Activated CD8-positive, alpha-beta T cell treated with anti-CD3 and anti-CD28 coated beads for 36 hours (primary cell): ENCODE measurements around the gene RNF212. TPM values are rescaled to one million over a fixed set of nuclear protein-coding genes. Genes with fewer than 3 reads are reported as not detected.

Experiments
- ATAC-seq: fragments of 200-7000 bp; cut with Tn5 transposase; one replicate; pipeline ENCODE4 v1.10.0; 2021; ENCODE audit warnings: mild to moderate bottlenecking, moderate library complexity
- CTCF ChIA-PET: fragments of 350-600 bp; sonication (Branson Sonifier 250); formaldehyde crosslinking; loops from one replicate; lab custom pipeline; 2021; ENCODE audit warnings: antibody characterized with exemption; lab: Charles Lee
- POLR2A ChIA-PET: fragments of 350-600 bp; sonication (Branson Sonifier 250); formaldehyde crosslinking; loops from one replicate; lab custom pipeline; 2021; ENCODE audit warnings: antibody characterized with exemption; lab: Charles Lee
- DNase-seq: peaks from one replicate; pipeline ENCODE4 v3.0.0-alpha.2; 2020
- H3K27ac Mint-ChIP-seq: one replicate; pipeline ENCODE4 v1.8.0; 2021; ENCODE audit warnings: mild to moderate bottlenecking, mixed read lengths
- H3K27me3 Mint-ChIP-seq: one replicate; pipeline ENCODE4 v1.8.0; 2021; ENCODE audit warnings: mixed read lengths
- H3K36me3 Mint-ChIP-seq: one replicate; pipeline ENCODE4 v1.8.0; 2021; ENCODE audit warnings: low read depth, mixed read lengths
- H3K4me1 Mint-ChIP-seq: one replicate; pipeline ENCODE4 v1.8.0; 2021; ENCODE audit warnings: low read depth, mixed read lengths
- H3K4me3 Mint-ChIP-seq: one replicate; pipeline ENCODE4 v1.8.0; 2021; ENCODE audit warnings: mild to moderate bottlenecking, moderate library complexity, mixed read lengths
- H3K9me3 Mint-ChIP-seq: one replicate; pipeline ENCODE4 v1.8.0; 2021; ENCODE audit warnings: mixed read lengths
- CTCF ChIP-seq: fragments of 200-600 bp; IDR thresholded peaks from one replicate; pipeline ENCODE4 v1.8.0; 2022; ENCODE audit warnings: antibody characterized with exemption, mild to moderate bottlenecking
- intact Hi-C: fragments of 100-400 bp; cut with micrococcal nuclease; formaldehyde crosslinking; loops from one replicate; pipeline ENCODE4 v1.10.0; 2022
- total RNA-seq, 2 experiments: library from RNA; stranded (reverse); gene quantifications; one replicate each; pipeline ENCODE4 v1.2.3, GENCODE V29; 2021

Gene RNF212
- total RNA-seq, 2 experiments from 2014 or later: 3.0 to 3.3 TPM

DNA sequence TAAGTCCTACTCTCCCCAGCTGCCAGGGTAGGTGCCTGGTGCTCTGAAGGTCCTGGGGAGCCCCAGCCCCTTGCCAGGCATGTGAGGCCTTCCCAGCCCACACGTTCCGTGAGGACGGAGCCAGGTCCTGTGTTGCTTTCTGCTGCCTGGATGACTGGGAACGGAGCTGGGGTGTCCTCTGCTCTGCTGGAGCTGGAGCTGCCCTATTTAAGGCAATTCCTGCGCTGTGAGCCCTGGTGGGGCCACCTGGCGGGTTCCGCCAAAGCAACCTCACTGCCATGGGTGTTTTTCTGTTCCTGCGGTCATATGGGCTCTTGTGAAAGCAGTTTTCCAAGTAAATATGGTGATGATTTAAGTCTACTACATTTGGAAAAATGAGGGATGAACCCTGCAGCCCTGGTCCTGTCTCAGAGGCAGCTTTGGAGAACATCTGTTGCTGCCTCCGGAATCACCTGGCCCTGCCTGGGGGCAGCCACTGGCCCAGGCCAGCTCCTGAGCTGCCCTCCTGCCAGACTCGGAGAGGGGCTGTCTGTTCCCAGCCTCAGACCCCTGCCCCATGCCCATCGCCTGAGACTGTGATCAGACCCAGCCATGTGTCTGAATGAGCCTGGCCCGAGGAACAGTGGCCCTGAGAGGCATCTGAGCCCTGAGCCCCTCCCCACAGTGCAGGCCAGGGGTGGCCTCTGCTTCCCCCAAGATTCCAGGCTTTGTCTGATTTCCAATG lies 68.7 kb downstream of the RNF212 start:
- DNase-seq: peak; percentile 2
- Mint-ChIP-seq H3K4me3 (no peak overlapping the region), H3K9me3 (no peaks in the 10 kb centered on the region), H3K27ac (no peak overlapping the region), H3K36me3 (no peaks in the 10 kb centered on the region), H3K4me1 (peaks cover 5% of the 10 kb centered on the region), H3K27me3 (peaks cover 33% of the 10 kb centered on the region)
- ChIA-PET POLR2A (no interaction called here), CTCF (no interaction called here)
- ATAC-seq: no peak
- intact Hi-C loops: no loop called here
- no peak for TF ChIP-seq CTCF

DNA sequence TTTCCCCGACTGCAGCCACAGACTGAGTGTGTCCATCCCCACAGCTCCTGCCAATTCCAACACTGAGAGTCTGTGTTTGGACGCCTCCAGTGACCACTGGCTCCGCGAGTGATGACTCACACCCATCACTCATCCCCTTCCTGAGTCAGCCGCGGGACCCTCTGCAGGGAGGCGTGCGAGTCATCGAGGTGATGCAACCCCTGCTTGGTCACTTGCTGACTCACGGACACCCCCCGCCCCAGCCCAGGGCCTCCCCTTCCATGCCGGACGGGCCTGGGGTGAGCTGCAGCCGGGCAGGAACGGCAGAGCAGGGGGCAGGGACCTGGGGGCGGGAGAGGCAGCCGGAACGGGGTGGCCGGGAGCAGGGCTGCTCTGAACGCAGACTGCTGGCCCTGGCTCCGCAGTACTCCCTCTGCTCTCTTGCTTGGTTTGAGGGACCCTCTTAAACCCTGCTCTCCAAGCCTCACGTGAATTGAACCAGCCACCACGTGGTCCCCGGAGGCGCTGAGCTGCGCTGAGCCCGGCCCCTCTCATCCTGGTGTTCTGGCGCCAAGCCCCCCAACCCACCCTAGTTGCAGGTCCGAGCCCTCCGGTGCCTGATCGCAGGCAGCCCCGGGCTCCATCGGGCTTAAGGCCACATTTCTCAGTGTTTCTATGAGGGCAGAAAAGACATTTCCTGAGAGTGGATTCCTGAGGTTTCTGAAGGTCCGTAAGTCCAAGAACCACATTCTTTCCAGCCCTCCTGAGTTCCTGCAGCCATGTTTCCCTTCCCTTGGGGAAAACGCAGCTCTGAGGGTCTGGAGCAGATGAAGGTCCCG lies 69.5 kb downstream of the RNF212 start:
- CTCF ChIA-PET: no interaction called here
- Mint-ChIP-seq H3K27ac (no peak overlapping the region), H3K36me3 (no peaks in the 10 kb centered on the region), H3K9me3 (no peaks in the 10 kb centered on the region), H3K4me3 (no peak overlapping the region), H3K27me3 (peaks cover 28% of the 10 kb centered on the region), H3K4me1 (peaks cover 5% of the 10 kb centered on the region)
- intact Hi-C loops: no loop called here
- ATAC-seq (peak; percentile 72), DNase-seq (peak; percentile 68)
- no peak for TF ChIP-seq CTCF
- POLR2A ChIA-PET: no interaction called here

DNA sequence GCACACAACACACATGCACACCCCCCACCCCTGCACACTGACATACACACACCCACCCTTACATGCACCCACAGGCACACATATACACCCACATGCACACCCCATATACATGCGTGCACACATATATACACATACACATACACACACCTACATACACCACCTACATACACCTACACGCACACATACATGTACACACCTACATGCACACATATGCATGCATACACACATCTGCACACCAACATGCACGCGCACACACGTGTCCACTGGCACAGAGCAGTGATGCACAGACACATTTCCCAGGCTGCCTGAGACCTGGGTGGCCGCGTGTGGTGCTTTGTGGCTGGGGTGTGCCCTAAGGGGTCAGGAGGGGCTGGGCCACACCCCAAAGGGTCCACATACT lies 70.2 kb downstream of the RNF212 start:
- ChIA-PET CTCF (no interaction called here), POLR2A (no interaction called here)
- intact Hi-C loops: no loop called here
- Mint-ChIP-seq H3K9me3 (no peaks in the 10 kb centered on the region), H3K36me3 (no peaks in the 10 kb centered on the region), H3K27me3 (peaks cover 28% of the 10 kb centered on the region), H3K4me1 (peaks cover 5% of the 10 kb centered on the region), H3K27ac (no peak overlapping the region), H3K4me3 (no peak overlapping the region)
- no peak for TF ChIP-seq CTCF
- DNase-seq (no peak), ATAC-seq (peak; percentile 32)

GRCh38 chr4:1042352-1043055 lies 70.9 kb downstream of the RNF212 start:
- Mint-ChIP-seq H3K4me1 (peaks cover 5% of the 10 kb centered on the region), H3K36me3 (no peaks in the 10 kb centered on the region), H3K4me3 (no peak overlapping the region), H3K9me3 (no peaks in the 10 kb centered on the region), H3K27me3 (peaks cover 23% of the 10 kb centered on the region), H3K27ac (no peak overlapping the region)
- no peak for TF ChIP-seq CTCF
- DNase-seq: no peak
- ChIA-PET POLR2A (no interaction called here), CTCF (no interaction called here)
- no peak for ATAC-seq
- intact Hi-C loops: no loop called here
